GM23338 (cell line): ENCODE measurements around the gene USH1C. TPM values are rescaled to one million over a fixed set of nuclear protein-coding genes. Genes with fewer than 3 reads are reported as not detected.

Experiments
- ATAC-seq: fragments of 200-7000 bp; cut with Tn5 transposase; 3 replicates; pipeline ENCODE4 v1.9.1; 2020
- DNase-seq: peaks from one replicate; pipeline ENCODE4 v3.0.0-alpha.2; 2015; ENCODE audit warnings: low spot score
- H2AFZ ChIP-seq: fragments of 200-600 bp; sonication (generic); 2 replicates; pipeline ENCODE4 v1.8.0; 2016; ENCODE audit warnings: antibody characterized with exemption, mild to moderate bottlenecking, moderate library complexity
- H3F3A ChIP-seq: fragments of 200-600 bp; sonication (generic); replicated peaks from 2 replicates; pipeline ENCODE4 v1.8.0; 2017; ENCODE audit warnings: antibody characterized with exemption, mixed run types, low read depth
- H3K27ac ChIP-seq: fragments of 200-600 bp; sonication (generic); 2 replicates; pipeline ENCODE4 v1.6.1; 2016; ENCODE audit warnings: low read depth
- H3K27me3 ChIP-seq: fragments of 200-600 bp; sonication (generic); 2 replicates; pipeline ENCODE4 v1.8.0; 2016; ENCODE audit warnings: mild to moderate bottlenecking, mixed run types, moderate library complexity; ENCODE audit not compliant: insufficient read depth
- H3K36me3 ChIP-seq: fragments of 200-600 bp; sonication (generic); 2 replicates; pipeline ENCODE4 v1.8.0; 2016; ENCODE audit warnings: mild to moderate bottlenecking; ENCODE audit not compliant: insufficient read depth
- H3K4me1 ChIP-seq: fragments of 200-600 bp; sonication (generic); 2 replicates; pipeline ENCODE4 v1.8.0; 2016; ENCODE audit warnings: mild to moderate bottlenecking, moderate library complexity; ENCODE audit not compliant: insufficient read depth
- H3K4me2 ChIP-seq: fragments of 200-600 bp; sonication (generic); 2 replicates; pipeline ENCODE4 v1.7.1; 2017; ENCODE audit warnings: mixed run types
- H3K4me3 ChIP-seq: fragments of 200-600 bp; sonication (generic); 2 replicates; pipeline ENCODE4 v1.6.1; 2016; ENCODE audit warnings: mixed run types
- H3K79me2 ChIP-seq: fragments of 200-600 bp; sonication (generic); replicated peaks from 2 replicates; pipeline ENCODE4 v1.8.0; 2017; ENCODE audit warnings: mild to moderate bottlenecking; ENCODE audit not compliant: insufficient read depth
- H3K9me2 ChIP-seq: fragments of 200-600 bp; sonication (generic); 2 replicates; pipeline ENCODE4 v1.8.0; 2017; ENCODE audit not compliant: insufficient read depth
- H4K20me1 ChIP-seq: fragments of 200-600 bp; sonication (generic); replicated peaks from 2 replicates; pipeline ENCODE4 v1.8.0; 2017; ENCODE audit warnings: mild to moderate bottlenecking; ENCODE audit not compliant: insufficient read depth
- H3K27ac Mint-ChIP-seq: 2 replicates; pipeline ENCODE4 v1.8.0; 2020; ENCODE audit warnings: inconsistent platforms, mild to moderate bottlenecking, moderate library complexity, mixed read lengths
- H3K27me3 Mint-ChIP-seq: 3 replicates; pipeline ENCODE4 v1.8.0; 2022; ENCODE audit warnings: low read depth, mild to moderate bottlenecking, moderate library complexity, mixed read lengths, inconsistent platforms; ENCODE audit not compliant: insufficient read depth, poor library complexity
- H3K36me3 Mint-ChIP-seq: 3 replicates; pipeline ENCODE4 v1.8.0; 2021; ENCODE audit warnings: low read depth, mild to moderate bottlenecking, inconsistent platforms, moderate library complexity, mixed read lengths
- H3K4me1 Mint-ChIP-seq: 3 replicates; pipeline ENCODE4 v1.8.0; 2020; ENCODE audit warnings: mild to moderate bottlenecking, inconsistent platforms, mixed read lengths
- H3K4me3 Mint-ChIP-seq: 3 replicates; pipeline ENCODE4 v1.8.0; 2021; ENCODE audit warnings: moderate library complexity, mild to moderate bottlenecking, inconsistent platforms, mixed read lengths
- H3K9me3 Mint-ChIP-seq: 3 replicates; pipeline ENCODE4 v1.8.0; 2020; ENCODE audit warnings: moderate library complexity, mild to moderate bottlenecking, inconsistent platforms, mixed read lengths
- CREB1 ChIP-seq: fragments of 250-450 bp; sonication (Bioruptor Pico); IDR thresholded peaks from 2 replicates; pipeline ENCODE4 v1.5.0; 2020; ENCODE audit warnings: low read depth, mild to moderate bottlenecking, moderate library complexity
- ETS1 ChIP-seq: IDR thresholded peaks from 2 replicates; pipeline ENCODE4 v1.6.1; 2016; ENCODE audit warnings: antibody characterized with exemption
- EZH2phosphoT487 ChIP-seq: fragments of 200-600 bp; sonication (generic); IDR thresholded peaks from one replicate; pipeline ENCODE4 v1.8.1; 2018; ENCODE audit warnings: antibody characterized with exemption; ENCODE audit not compliant: unreplicated experiment
- POLR2AphosphoS5 ChIP-seq: IDR thresholded peaks from 2 replicates; pipeline ENCODE4 v1.6.1; 2016; ENCODE audit warnings: antibody characterized with exemption, low read depth
- REST ChIP-seq: IDR thresholded peaks from one replicate; pipeline ENCODE4 v1.6.1; 2018; ENCODE audit warnings: antibody characterized with exemption; ENCODE audit not compliant: unreplicated experiment
- ZNF331 ChIP-seq: fragments of 250-450 bp; sonication (Bioruptor Pico); IDR thresholded peaks from 2 replicates; pipeline ENCODE4 v1.5.0; 2020; ENCODE audit warnings: low read depth, mild to moderate bottlenecking, moderate library complexity
- ZNF462 ChIP-seq: fragments of 250-450 bp; sonication (Bioruptor Pico); IDR thresholded peaks from 2 replicates; pipeline ENCODE4 v1.5.0; 2020; ENCODE audit warnings: mild to moderate bottlenecking, moderate library complexity
- polyA plus RNA-seq: library from polyadenylated mRNA; unstranded; fragments of >200 nt; fragmentation: Nextera tagmentation; extraction: Ambion mirVana; gene quantifications from 2 replicates; pipeline ENCODE4 v1.2.1, GENCODE V29; 2016
- total RNA-seq: library from RNA; depleted of rRNA; stranded (reverse); fragments of >200 nt; shearing (Covaris generic); gene quantifications from 2 replicates; pipeline ENCODE4 v1.2.3, GENCODE V29; 2014

Gene USH1C
- total and polyA plus RNA-seq, 2 experiments from 2014 or later = 1.3 to 1.8 TPM

GRCh38 chr11:17462940-17463339 lies 81.3 kb downstream of the USH1C start:
- H2AFZ ChIP-seq = no peak overlapping the region
- ATAC-seq = no peak
- peaks cover 11% of the 10 kb centered on the region for H3K4me1 Mint-ChIP-seq

More at GRCh38 chr11:17462940-17463339, 81.3 kb downstream of the USH1C start:
- Histone ChIP-seq H3K79me2 (no peaks in the 10 kb centered on the region), H4K20me1 (no peaks in the 10 kb centered on the region), H3K4me2 (no peak overlapping the region), H3K27ac (no peak overlapping the region), H3F3A (no peaks in the 10 kb centered on the region), H3K36me3 (no peaks in the 10 kb centered on the region), H3K4me3 (no peak overlapping the region), H3K27me3 (no peaks in the 10 kb centered on the region), H3K9me2 (no peaks in the 10 kb centered on the region), H3K4me1 (peaks cover 6% of the 10 kb centered on the region)
- Mint-ChIP-seq H3K9me3 (no peaks in the 10 kb centered on the region), H3K27me3 (peaks cover 3% of the 10 kb centered on the region), H3K27ac (no peak overlapping the region), H3K4me3 (no peak overlapping the region), H3K36me3 (no peaks in the 10 kb centered on the region)
- no peak for TF ChIP-seq REST
- TF ChIP-seq ETS1 = no peak
- no peak for TF ChIP-seq EZH2phosphoT487
- no peak for TF ChIP-seq ZNF331 (CRISPR knock-in tag)
- no peak for TF ChIP-seq POLR2AphosphoS5
- TF ChIP-seq ZNF462 (CRISPR knock-in tag) = no peak
- TF ChIP-seq CREB1 (CRISPR knock-in tag) = no peak
- no peak for DNase-seq
